Suprapubic skin (tissue), 4 donors: ENCODE measurements around the gene FAM9C. TPM values are rescaled to one million over a fixed set of nuclear protein-coding genes. Genes with fewer than 3 reads are reported as not detected.

ENCODE experiments used
- DNase-seq, 2 donors: peaks; one replicate each; pipeline ENCODE4 v3.0.0-alpha.2; 2019; ENCODE audit warnings: low spot score in 2 of 2
- H3K27ac ChIP-seq: fragments of 200-600 bp; sonication (generic); one replicate; pipeline ENCODE4 v1.5.1; 2019
- H3K27me3 ChIP-seq: fragments of 200-600 bp; sonication (generic); one replicate; pipeline ENCODE4 v1.5.1; 2019
- H3K36me3 ChIP-seq: fragments of 200-600 bp; sonication (generic); one replicate; pipeline ENCODE4 v1.5.1; 2019
- H3K4me1 ChIP-seq: fragments of 200-600 bp; sonication (generic); one replicate; pipeline ENCODE4 v1.5.1; 2019
- H3K4me3 ChIP-seq: fragments of 200-600 bp; sonication (generic); one replicate; pipeline ENCODE4 v1.5.1; 2019; ENCODE audit warnings: mild to moderate bottlenecking
- H3K9me3 ChIP-seq: fragments of 200-600 bp; sonication (generic); one replicate; pipeline ENCODE4 v1.5.1; 2019
- CTCF ChIP-seq, 2 donors: fragments of 200-600 bp in 1 of 2; fragments of 450-650 bp in 1 of 2; sonication (generic) in 1 of 2; IDR thresholded peaks; one replicate each; pipeline ENCODE4 v1.5.1; 2016 to 2019; ENCODE audit warnings: antibody characterized with exemption in 2 of 2, mild to moderate bottlenecking in 1 of 2, moderate library complexity in 1 of 2
- EP300 ChIP-seq: sonication (generic); formaldehyde crosslinking; IDR thresholded peaks from one replicate; pipeline ENCODE4 v1.6.1; 2017; ENCODE audit warnings: antibody characterized with exemption
- POLR2A ChIP-seq, 2 donors: fragments of 450-650 bp; IDR thresholded peaks; one replicate each; pipeline ENCODE4 v1.6.1; 2017; ENCODE audit warnings: antibody characterized with exemption in 2 of 2, mild to moderate bottlenecking in 2 of 2, moderate library complexity in 2 of 2
- POLR2AphosphoS5 ChIP-seq, 3 donors: sonication (generic); formaldehyde crosslinking; IDR thresholded peaks; one replicate each; pipeline ENCODE4 v1.6.1; 2017; ENCODE audit warnings: antibody characterized with exemption in 3 of 3
- WGBS: methylation state at CpG from one replicate; pipeline ENCODE4 v1.1.5; 2018; 5-methylcytosine and 5-hydroxymethylcytosine counted together
- total RNA-seq, 4 donors: library from RNA; depleted of rRNA; stranded (reverse); fragments of >200 nt; gene quantifications; one replicate each; pipeline ENCODE4 v1.1.0, GENCODE V29; 2016

Gene FAM9C
- total RNA-seq, 4 donors from 2014 or later = not detected

GRCh38 chrX:13009844-13010243 is 34.6 kb downstream of the FAM9C start:
- no peaks in the 10 kb centered on the region for H3K27me3 ChIP-seq
- peaks cover 23% of the 10 kb centered on the region for H3K4me1 ChIP-seq
- no peak overlapping the region for H3K27ac ChIP-seq
- no peaks in the 10 kb centered on the region for H3K36me3 ChIP-seq
- TF ChIP-seq CTCF (IDR thresholded peaks at IDR 0.05) (no peak), EP300 (no peak), POLR2A (IDR thresholded peaks at IDR 0.05) (no peak), POLR2AphosphoS5 (IDR thresholded peaks at IDR 0.05) (no peak)
- H3K9me3 ChIP-seq = no peaks in the 10 kb centered on the region
- H3K4me3 ChIP-seq = no peak overlapping the region
- 88% methylated on average over 8 of the region's 8 CpGs for WGBS
- no peak for DNase-seq

GRCh38 chrX:13009273-13009672 is 35.1 kb downstream of the FAM9C start:
- Histone ChIP-seq H3K27ac (no peak overlapping the region), H3K9me3 (no peaks in the 10 kb centered on the region), H3K4me1 (peaks cover 23% of the 10 kb centered on the region), H3K4me3 (no peak overlapping the region), H3K36me3 (no peaks in the 10 kb centered on the region), H3K27me3 (no peaks in the 10 kb centered on the region)
- no peak for DNase-seq
- 47% methylated on average over 3 of the region's 3 CpGs for WGBS
- no peak for TF ChIP-seq EP300

- H3K4me3 ChIP-seq = no peak overlapping the region
- DNase-seq = no peak
- no peaks in the 10 kb centered on the region for H3K36me3 ChIP-seq
- H3K9me3 ChIP-seq = no peaks in the 10 kb centered on the region
- TF ChIP-seq POLR2AphosphoS5 (IDR thresholded peaks at IDR 0.05) (no peak), EP300 (no peak)
- 75% methylated on average over 3 of the region's 3 CpGs for WGBS
- peaks cover 23% of the 10 kb centered on the region for H3K4me1 ChIP-seq
- H3K27me3 ChIP-seq = no peaks in the 10 kb centered on the region
- no peak overlapping the region for H3K27ac ChIP-seq
Measured at GRCh38 chrX:13008851-13009250, 35.6 kb downstream of the FAM9C start.

- Histone ChIP-seq H3K36me3 (no peaks in the 10 kb centered on the region), H3K9me3 (no peaks in the 10 kb centered on the region), H3K27me3 (no peaks in the 10 kb centered on the region), H3K27ac (no peak overlapping the region), H3K4me3 (no peak overlapping the region), H3K4me1 (peaks cover 18% of the 10 kb centered on the region)
- no peak for DNase-seq
- TF ChIP-seq POLR2AphosphoS5 (IDR thresholded peaks at IDR 0.05) (no peak), EP300 (no peak), POLR2A (IDR thresholded peaks at IDR 0.05) (no peak), CTCF (IDR thresholded peaks at IDR 0.05) (no peak)
- 46% methylated on average over 2 of the region's 2 CpGs for WGBS
Measured at GRCh38 chrX:13008189-13008533, 36.3 kb downstream of the FAM9C start.

- DNase-seq = no peak
- Histone ChIP-seq H3K9me3 (no peaks in the 10 kb centered on the region), H3K27ac (no peak overlapping the region), H3K27me3 (no peaks in the 10 kb centered on the region), H3K4me3 (no peak overlapping the region), H3K4me1 (peaks cover 18% of the 10 kb centered on the region), H3K36me3 (no peaks in the 10 kb centered on the region)
- 79% methylated on average over 2 of the region's 2 CpGs for WGBS
- no peak for TF ChIP-seq EP300
- TF ChIP-seq CTCF (IDR thresholded peaks at IDR 0.05) = no peak
- no peak for TF ChIP-seq POLR2A (IDR thresholded peaks at IDR 0.05)
- TF ChIP-seq POLR2AphosphoS5 (IDR thresholded peaks at IDR 0.05) = no peak
Measured at GRCh38 chrX:13007519-13008188, 36.8 kb downstream of the FAM9C start.

- DNase-seq = no peak
- no peak overlapping the region for H3K4me3 ChIP-seq
- no peaks in the 10 kb centered on the region for H3K27me3 ChIP-seq
- H3K9me3 ChIP-seq = no peaks in the 10 kb centered on the region
- H3K36me3 ChIP-seq = no peaks in the 10 kb centered on the region
- peaks cover 18% of the 10 kb centered on the region for H3K4me1 ChIP-seq
- WGBS = 59% methylated on average over 9 of the region's 9 CpGs
- no peak for TF ChIP-seq EP300
- TF ChIP-seq POLR2A (IDR thresholded peaks at IDR 0.05) = no peak
- TF ChIP-seq POLR2AphosphoS5 (IDR thresholded peaks at IDR 0.05) = no peak
- TF ChIP-seq CTCF (IDR thresholded peaks at IDR 0.05) = no peak
- H3K27ac ChIP-seq = no peak overlapping the region
Measured at GRCh38 chrX:13005661-13006473, 38.6 kb downstream of the FAM9C start.
